Ureter (tissue), 1 donor: Measurements from ENCODE around the gene SHB. TPM values are rescaled to one million over a fixed set of nuclear protein-coding genes. Genes with fewer than 3 reads are reported as not detected.

ENCODE experiments used
- DNase-seq: peaks from one replicate; pipeline ENCODE4 v3.0.0-alpha.2; 2020; ENCODE audit warnings: low spot score
- total RNA-seq: library from RNA; stranded (reverse); gene quantifications from one replicate; pipeline ENCODE4 v1.2.4, GENCODE V29; 2023
- donor health status: DM: yes; HTN: yes; CAD: no.

The SHB gene, protein sequence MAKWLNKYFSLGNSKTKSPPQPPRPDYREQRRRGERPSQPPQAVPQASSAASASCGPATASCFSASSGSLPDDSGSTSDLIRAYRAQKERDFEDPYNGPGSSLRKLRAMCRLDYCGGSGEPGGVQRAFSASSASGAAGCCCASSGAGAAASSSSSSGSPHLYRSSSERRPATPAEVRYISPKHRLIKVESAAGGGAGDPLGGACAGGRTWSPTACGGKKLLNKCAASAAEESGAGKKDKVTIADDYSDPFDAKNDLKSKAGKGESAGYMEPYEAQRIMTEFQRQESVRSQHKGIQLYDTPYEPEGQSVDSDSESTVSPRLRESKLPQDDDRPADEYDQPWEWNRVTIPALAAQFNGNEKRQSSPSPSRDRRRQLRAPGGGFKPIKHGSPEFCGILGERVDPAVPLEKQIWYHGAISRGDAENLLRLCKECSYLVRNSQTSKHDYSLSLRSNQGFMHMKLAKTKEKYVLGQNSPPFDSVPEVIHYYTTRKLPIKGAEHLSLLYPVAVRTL
- total RNA-seq: 33.0 TPM

- DNase-seq: peak; percentile 79
Observed at GRCh38 chr9:38068701-38069628, at the start of gene SHB. SHB (minus strand) TSS chr9:38069227; CDS start chr9:38068645, 582 bp downstream.

DNA sequence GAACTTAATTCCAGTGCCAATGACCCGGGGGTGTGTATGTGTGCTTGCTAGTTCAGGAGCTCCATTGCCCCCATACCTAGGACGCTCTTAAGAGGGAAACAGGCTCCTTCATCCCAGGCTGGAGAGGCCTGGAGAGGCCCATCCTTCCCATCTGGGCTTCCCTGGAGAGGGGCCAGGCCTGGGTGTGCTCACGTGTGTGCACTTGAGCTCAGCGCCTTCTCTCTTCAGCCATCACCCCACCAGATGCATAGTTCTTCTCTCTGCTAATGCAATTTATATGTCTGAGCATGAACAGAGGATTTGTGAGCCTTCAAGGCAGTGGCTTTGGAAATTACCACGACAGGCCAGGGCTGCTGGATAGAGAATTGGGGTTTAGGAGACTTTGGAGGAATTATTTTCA, 48.6 kb upstream of the SHB start:
- DNase-seq: peak; percentile 25

GRCh38 chr9:38114905-38115304, 45.9 kb upstream of the SHB start:
- peak; percentile 13 for DNase-seq

- DNase-seq: no peak
Observed at GRCh38 chr9:38112456-38112855, 43.4 kb upstream of the SHB start.

DNA sequence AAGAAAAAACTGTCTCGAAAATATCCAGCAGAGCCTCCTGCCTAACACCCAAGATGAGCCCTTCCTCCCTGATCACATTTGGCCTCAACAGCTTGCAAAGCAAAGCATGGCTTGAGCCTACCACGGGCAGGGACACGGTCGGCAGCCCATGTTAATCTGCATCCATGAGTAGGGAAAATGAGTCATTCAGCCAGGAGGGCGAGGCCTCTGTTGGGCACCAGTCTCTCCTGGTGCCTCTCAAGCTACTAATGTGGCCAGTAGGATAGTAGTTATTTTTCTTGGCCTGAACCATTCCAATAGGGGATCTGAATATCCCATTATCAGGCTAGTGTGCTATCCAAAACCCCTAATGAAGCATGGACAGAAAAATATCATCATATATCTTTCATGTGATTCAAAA, 43.0 kb upstream of the SHB start:
- peak; percentile 20 for DNase-seq

GRCh38 chr9:38110476-38110875, 41.4 kb upstream of the SHB start:
- peak; percentile 29 for DNase-seq

GRCh38 chr9:38109601-38110000, 40.6 kb upstream of the SHB start:
- no peak for DNase-seq

GRCh38 chr9:38108326-38108725, 39.3 kb upstream of the SHB start:
- peak; percentile 35 for DNase-seq

DNA sequence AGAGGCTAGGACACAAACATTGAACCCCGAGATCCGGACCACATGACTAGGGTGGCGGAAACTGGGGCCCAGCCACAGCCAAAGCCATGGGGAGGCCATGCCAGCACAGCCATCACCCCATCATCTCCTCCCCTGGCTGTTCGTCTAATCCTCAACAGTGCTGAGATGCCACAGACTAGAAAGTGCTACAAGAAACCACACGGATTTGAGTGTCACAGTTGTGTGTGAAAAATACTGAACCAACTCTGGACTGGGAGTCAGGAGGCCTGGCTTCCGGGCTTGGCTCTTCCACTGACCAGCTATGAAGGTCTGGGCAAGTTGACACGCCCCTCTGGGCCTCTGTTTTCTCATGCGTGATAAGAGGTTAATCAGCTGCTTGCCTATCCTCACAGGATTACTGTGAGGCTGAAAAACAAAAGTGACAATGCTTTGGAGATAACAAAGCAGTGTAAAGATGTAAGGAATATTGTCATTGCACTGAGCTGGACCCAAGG, 38.8 kb upstream of the SHB start:
- peak; percentile 33 for DNase-seq

GRCh38 chr9:38107405-38107804, 38.4 kb upstream of the SHB start:
- DNase-seq: no peak

DNA sequence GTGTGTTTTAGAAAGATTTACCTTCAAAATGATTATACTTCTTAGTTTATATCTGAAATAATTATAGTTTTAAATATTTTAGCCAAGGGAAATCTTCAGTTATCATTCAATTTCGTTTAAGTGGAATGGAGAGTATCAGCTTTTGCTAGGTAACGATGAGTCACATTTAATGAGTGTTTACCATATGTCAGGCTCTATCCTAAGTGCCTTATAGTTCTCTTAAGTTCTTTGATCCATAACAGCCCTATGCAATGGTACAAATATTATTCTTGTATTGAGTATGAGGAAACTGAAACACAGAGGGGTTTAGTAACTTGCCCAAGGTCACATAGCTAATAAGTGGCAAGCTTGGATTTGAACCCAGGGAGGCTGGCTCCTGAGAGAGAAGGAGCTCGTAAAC, 37.5 kb upstream of the SHB start:
- DNase-seq: no peak

DNA sequence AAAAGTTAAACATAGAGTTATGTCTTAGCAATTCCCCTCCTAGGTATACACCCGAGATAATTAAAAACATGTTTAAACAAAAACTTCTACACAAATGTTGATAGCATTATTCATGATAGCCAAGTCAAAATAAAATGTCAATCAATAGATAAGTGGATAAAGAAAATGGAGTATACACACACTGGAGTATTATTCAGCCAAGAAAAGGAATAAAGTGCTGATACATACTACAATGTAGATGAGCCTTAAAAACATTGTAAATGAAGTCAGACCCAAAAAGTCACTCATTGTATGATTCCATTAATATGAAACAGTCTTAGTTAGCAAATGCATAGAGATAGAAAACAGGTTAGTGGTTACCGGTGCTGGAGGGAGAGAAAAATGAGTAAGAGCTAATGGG, 34.3 kb upstream of the SHB start:
- no peak for DNase-seq

DNA sequence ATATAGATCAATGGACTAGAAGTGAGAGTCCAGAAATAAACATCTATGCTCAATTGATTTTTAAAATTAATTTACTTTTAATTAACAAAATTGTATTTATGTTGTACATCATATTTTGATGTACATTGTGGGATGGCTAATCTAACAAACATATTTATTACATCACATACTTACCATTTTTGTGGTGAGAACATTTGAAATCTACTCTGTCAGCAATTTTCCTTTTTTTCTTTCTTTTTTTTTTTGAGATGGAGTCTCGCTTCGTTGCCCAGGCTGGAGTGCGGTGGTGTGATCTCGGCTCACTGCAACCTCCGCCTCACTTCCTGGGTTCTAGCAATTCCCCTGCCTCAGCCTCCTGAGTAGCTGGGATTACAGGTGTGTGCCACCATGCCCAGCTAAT, 32.4 kb upstream of the SHB start:
- DNase-seq: no peak

DNA sequence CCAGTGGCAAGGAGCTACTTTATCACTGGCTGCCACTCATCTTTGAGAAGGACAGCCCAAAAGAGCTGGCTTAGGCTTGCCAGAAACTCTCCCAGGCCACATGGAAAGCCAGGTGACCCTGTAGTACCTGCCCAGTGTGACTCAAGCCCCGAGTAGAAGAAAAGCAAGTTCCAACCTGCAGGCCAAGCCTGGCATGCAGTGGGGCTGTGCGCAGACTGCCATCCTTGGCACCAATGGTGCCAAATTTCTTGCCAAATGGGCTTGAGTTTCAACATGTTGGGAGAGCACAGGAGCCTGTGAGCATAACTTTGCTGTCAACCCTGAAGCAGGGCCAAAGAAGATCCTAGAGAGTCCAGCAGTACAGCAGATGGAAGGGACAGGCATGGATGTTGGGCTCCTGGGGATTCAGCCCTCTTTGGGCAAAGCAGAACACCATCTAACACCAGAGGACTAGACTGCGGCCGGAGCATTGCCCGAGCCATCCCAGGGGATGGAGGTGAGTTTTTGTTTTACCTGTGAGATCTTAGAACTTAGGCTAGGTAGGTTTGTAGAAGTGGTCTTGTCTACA, 27.3 kb upstream of the SHB start:
- DNase-seq: peak; percentile 46

GRCh38 chr9:38094165-38094564, 25.1 kb upstream of the SHB start:
- DNase-seq: no peak

- DNase-seq: no peak
Observed at GRCh38 chr9:38092656-38093055, 23.6 kb upstream of the SHB start.

- no peak for DNase-seq
Observed at GRCh38 chr9:38092200-38092524, 23.1 kb upstream of the SHB start.

DNA sequence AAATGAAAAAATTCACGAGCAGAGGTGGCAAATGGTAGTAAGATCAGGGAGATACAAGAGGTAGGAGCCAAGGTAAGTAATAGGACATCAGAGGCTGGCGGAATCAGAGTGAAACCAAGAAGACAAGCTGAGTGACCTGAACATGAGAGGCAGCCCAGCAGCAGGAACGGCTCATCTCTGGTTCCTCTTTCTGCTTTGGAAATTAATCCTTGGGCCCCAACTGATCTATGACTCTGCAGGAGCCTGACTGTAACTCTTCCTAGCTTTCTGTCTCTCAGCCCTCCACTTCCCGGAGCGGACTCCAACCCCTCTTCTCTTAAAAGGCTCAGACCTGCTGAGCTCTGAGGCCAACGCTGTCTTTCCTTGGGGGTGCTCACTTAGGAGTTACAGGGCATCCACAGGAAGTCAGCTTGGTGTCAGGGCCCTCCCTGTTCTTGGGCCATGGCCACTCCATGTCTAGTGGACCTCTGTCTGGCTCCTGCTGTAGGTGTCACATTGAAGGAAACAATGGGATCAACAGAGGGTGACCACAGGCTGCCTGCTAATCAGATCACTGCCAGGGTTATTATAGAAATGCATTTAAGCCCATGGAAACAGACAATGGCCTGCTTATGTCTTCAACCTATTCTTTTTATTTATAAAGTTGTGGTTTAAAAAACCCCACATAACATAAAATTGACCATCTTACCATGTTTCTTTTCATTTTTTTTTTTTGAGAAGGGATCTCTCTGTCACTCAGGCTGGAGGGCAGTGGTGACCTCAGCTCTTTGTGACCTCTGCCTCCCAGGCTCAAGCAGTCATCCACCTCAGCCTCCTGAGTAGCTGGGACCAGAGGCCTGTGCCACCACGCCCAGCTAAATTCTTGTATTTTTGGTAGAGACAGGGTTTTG, 22.5 kb upstream of the SHB start:
- DNase-seq: no peak

- DNase-seq: no peak
Observed at GRCh38 chr9:38090170-38090569, 21.1 kb upstream of the SHB start.

- DNase-seq: no peak
Observed at GRCh38 chr9:38089387-38090165, 20.5 kb upstream of the SHB start.
